IMR-90 (cell line): ENCODE data around the gene ANO10. TPM values are rescaled to one million over a fixed set of nuclear protein-coding genes. Genes with fewer than 3 reads are reported as not detected.

Experiments
- ATAC-seq: fragments of 200-7000 bp; cut with Tn5 transposase; 2 replicates; pipeline ENCODE4 v1.9.1; 2020; ENCODE audit warnings: low read depth, mild to moderate bottlenecking, moderate library complexity
- BruUV-seq: library from RNA; stranded (reverse); fragments of 400-500 nt; replicated peaks from 2 replicates; lab custom pipeline; 2021; lab: Mats Ljungman, UMichigan
- CTCF ChIA-PET: fragments of 300-600 bp; formaldehyde crosslinking; extraction: SDS; loops from one replicate; lab custom pipeline; 2021; ENCODE audit warnings: antibody characterized with exemption; lab: Yijun Ruan, JAX
- POLR2A ChIA-PET: fragments of 300-600 bp; sonication (Branson Sonifier 250); formaldehyde crosslinking; loops from one replicate; lab custom pipeline; 2022; ENCODE audit warnings: antibody characterized with exemption; ENCODE audit not compliant: unreplicated experiment; lab: Charles Lee
- DNase-seq: peaks from one replicate; pipeline ENCODE4 v3.0.0; 2013
- H2AFZ ChIP-seq: replicated peaks from 2 replicates; pipeline ENCODE3; 2013; ENCODE audit warnings: low read length, mild to moderate bottlenecking; ENCODE audit not compliant: poor library complexity
- H2AK5ac ChIP-seq: 2 replicates; pipeline ENCODE4 v1.6.1; 2013; ENCODE audit warnings: low read depth, low read length, inconsistent platforms
- H2AK9ac ChIP-seq: replicated peaks from 2 replicates; pipeline ENCODE3; 2013; ENCODE audit warnings: mild to moderate bottlenecking, low read depth, low read length, moderate library complexity; ENCODE audit not compliant: poor library complexity
- H2BK120ac ChIP-seq: 2 replicates; pipeline ENCODE4 v1.6.1; 2013; ENCODE audit warnings: low read depth, low read length, inconsistent platforms
- H2BK15ac ChIP-seq: 3 replicates; pipeline ENCODE4 v1.6.1; 2013; ENCODE audit warnings: low read depth, low read length, inconsistent platforms
- H2BK20ac ChIP-seq: 2 replicates; pipeline ENCODE4 v1.6.1; 2013; ENCODE audit warnings: low read depth, mild to moderate bottlenecking, inconsistent platforms, low read length, moderate library complexity
- H2BK5ac ChIP-seq: 2 replicates; pipeline ENCODE4 v1.6.1; 2013; ENCODE audit warnings: mild to moderate bottlenecking, low read depth, low read length, inconsistent platforms; ENCODE audit not compliant: poor library complexity, severe bottlenecking
- H3K14ac ChIP-seq: replicated peaks from 2 replicates; pipeline ENCODE4 v1.6.1; 2013; ENCODE audit warnings: low read depth, low read length, inconsistent platforms
- H3K18ac ChIP-seq: 2 replicates; pipeline ENCODE4 v1.6.1; 2013; ENCODE audit warnings: low read depth, low read length, control low read depth
- H3K23ac ChIP-seq: 2 replicates; pipeline ENCODE4 v1.6.1; 2013; ENCODE audit warnings: low read depth, low read length, inconsistent platforms
- H3K27ac ChIP-seq: 2 replicates; pipeline ENCODE4 v1.5.1; 2013; ENCODE audit warnings: mild to moderate bottlenecking, control low read depth, low read length; ENCODE audit not compliant: insufficient read depth
- H3K27me3 ChIP-seq: 2 replicates; pipeline ENCODE4 v1.6.1; 2013; ENCODE audit warnings: low read length; ENCODE audit not compliant: control insufficient read depth, insufficient read depth
- H3K36me3 ChIP-seq: 2 replicates; pipeline ENCODE4 v1.6.1; 2013; ENCODE audit warnings: low read length, mixed read lengths; ENCODE audit not compliant: control insufficient read depth, insufficient read depth
- H3K4ac ChIP-seq: 2 replicates; pipeline ENCODE4 v1.6.1; 2013; ENCODE audit warnings: low read depth, low read length, inconsistent platforms
- H3K4me1 ChIP-seq: 2 replicates; pipeline ENCODE4 v1.6.1; 2013; ENCODE audit warnings: low read length, mixed read lengths; ENCODE audit not compliant: control insufficient read depth, insufficient read depth
- H3K4me2 ChIP-seq: 2 replicates; pipeline ENCODE4 v1.6.1; 2013; ENCODE audit warnings: low read depth, mild to moderate bottlenecking, control low read depth, low read length, moderate library complexity
- H3K4me3 ChIP-seq: 2 replicates; pipeline ENCODE4 v1.5.1; 2013; ENCODE audit warnings: low read depth, mild to moderate bottlenecking, control low read depth, low read length, moderate library complexity; ENCODE audit not compliant: insufficient read depth
- H3K56ac ChIP-seq: 2 replicates; pipeline ENCODE4 v1.6.1; 2013; ENCODE audit warnings: low read length, inconsistent platforms; ENCODE audit not compliant: insufficient read depth; ENCODE audit errors: extremely low read depth
- H3K79me1 ChIP-seq, 2 experiments: 2 replicates each; pipeline ENCODE4 v1.6.1; 2013; ENCODE audit warnings: low read length in 2 of 2, inconsistent platforms in 1 of 2, low read depth in 1 of 2
- H3K9ac ChIP-seq: 2 replicates; pipeline ENCODE4 v1.6.1; 2013; ENCODE audit warnings: low read depth, low read length, control low read depth
- H3K9me1 ChIP-seq: 2 replicates; pipeline ENCODE4 v1.6.1; 2013; ENCODE audit warnings: low read length, inconsistent platforms; ENCODE audit not compliant: insufficient read depth
- H3K9me3 ChIP-seq: 2 replicates; pipeline ENCODE4 v1.6.1; 2013; ENCODE audit warnings: low read length; ENCODE audit not compliant: control insufficient read depth, insufficient read depth
- H4K20me1 ChIP-seq: 2 replicates; pipeline ENCODE4 v1.6.1; 2013; ENCODE audit warnings: low read length, inconsistent platforms; ENCODE audit not compliant: insufficient read depth
- H4K5ac ChIP-seq: 2 replicates; pipeline ENCODE4 v1.6.1; 2013; ENCODE audit warnings: mild to moderate bottlenecking, low read depth, low read length, control low read depth
- H4K8ac ChIP-seq, 2 experiments: 2 replicates each; pipeline ENCODE4 v1.6.1; 2013; ENCODE audit warnings: low read depth in 2 of 2, low read length in 2 of 2, control low read depth in 1 of 2, inconsistent platforms in 1 of 2
- H4K91ac ChIP-seq: 2 replicates; pipeline ENCODE4 v1.6.1; 2013; ENCODE audit warnings: low read depth, low read length, inconsistent platforms; ENCODE audit not compliant: insufficient read depth
- BHLHE40 ChIP-seq: fragments of 150-350 bp; IDR thresholded peaks from 2 replicates; pipeline ENCODE4 v1.6.1; 2016; ENCODE audit warnings: mild to moderate bottlenecking, low read depth, low read length
- CEBPB ChIP-seq: IDR thresholded peaks from 2 replicates; pipeline ENCODE4 v1.6.1; 2012; ENCODE audit warnings: low read depth, low read length, improper control_type of control experiment
- CHD1 ChIP-seq: IDR thresholded peaks from 2 replicates; pipeline ENCODE4 v1.6.1; 2012; ENCODE audit warnings: low read depth, low read length, improper control_type of control experiment
- CTCF ChIP-seq: conservative IDR thresholded peaks from 2 replicates; pipeline ENCODE4 v1.5.1; 2012; ENCODE audit warnings: mild to moderate bottlenecking, low read depth, low read length, improper control_type of control experiment
- ELK1 ChIP-seq: fragments of 150-350 bp; IDR thresholded peaks from 2 replicates; pipeline ENCODE4 v1.6.1; 2016; ENCODE audit warnings: low read depth, mild to moderate bottlenecking, low read length, moderate library complexity, borderline replicate concordance
- FOS ChIP-seq: fragments of 150-350 bp; IDR thresholded peaks from 2 replicates; pipeline ENCODE4 v1.6.1; 2016; ENCODE audit warnings: low read depth, low read length
- MAFK ChIP-seq: IDR thresholded peaks from 2 replicates; pipeline ENCODE4 v1.6.1; 2012; ENCODE audit warnings: low read depth, low read length, improper control_type of control experiment
- MAZ ChIP-seq: IDR thresholded peaks from 2 replicates; pipeline ENCODE4 v1.6.1; 2012; ENCODE audit warnings: low read depth, mild to moderate bottlenecking, low read length, improper control_type of control experiment, moderate library complexity, borderline replicate concordance
- MXI1 ChIP-seq: IDR thresholded peaks from 2 replicates; pipeline ENCODE4 v1.6.1; 2012; ENCODE audit warnings: low read depth, mild to moderate bottlenecking, low read length, moderate library complexity, borderline replicate concordance
- NFE2L2 ChIP-seq: fragments of 150-350 bp; IDR thresholded peaks from 2 replicates; pipeline ENCODE4 v1.6.1; 2016; ENCODE audit warnings: low read depth, mild to moderate bottlenecking, low read length
- POLR2A ChIP-seq: IDR thresholded peaks from 2 replicates; pipeline ENCODE4 v1.6.1; 2012; ENCODE audit warnings: mild to moderate bottlenecking, low read depth, low read length
- RAD21 ChIP-seq: IDR thresholded peaks from 2 replicates; pipeline ENCODE4 v1.6.1; 2012; ENCODE audit warnings: low read length, improper control_type of control experiment
- RCOR1 ChIP-seq: IDR thresholded peaks from 2 replicates; pipeline ENCODE4 v1.6.1; 2012; ENCODE audit warnings: mild to moderate bottlenecking, low read length, improper control_type of control experiment; ENCODE audit not compliant: insufficient replicate concordance
- RFX5 ChIP-seq: IDR thresholded peaks from 2 replicates; pipeline ENCODE4 v1.8.0; 2012; ENCODE audit warnings: low read depth, mild to moderate bottlenecking, low read length, moderate library complexity
- SMC3 ChIP-seq: fragments of 150-350 bp; IDR thresholded peaks from 2 replicates; pipeline ENCODE4 v1.6.1; 2016; ENCODE audit warnings: low read depth, mild to moderate bottlenecking, antibody characterized with exemption, low read length, moderate library complexity
- USF2 ChIP-seq: fragments of 150-350 bp; IDR thresholded peaks from 2 replicates; pipeline ENCODE4 v1.6.1; 2017; ENCODE audit warnings: mild to moderate bottlenecking, antibody characterized with exemption, low read length, low read depth
- dilution Hi-C: fragments of 300-500 bp; cut with HindIII; formaldehyde crosslinking; loops from one replicate; pipeline ENCODE4 v1.14.3; 2018; ENCODE audit warnings: low sequenced_read_pairs; ENCODE audit not compliant: unreplicated experiment
- in situ Hi-C: fragments of 300-500 bp; cut with MboI; formaldehyde crosslinking; loops from 3 replicates; pipeline ENCODE4 v1.14.3; 2019; ENCODE audit warnings: low sequenced_read_pairs, inconsistent platforms, mixed read lengths
- intact Hi-C: fragments of 100-400 bp; cut with micrococcal nuclease; formaldehyde crosslinking; loops from 2 replicates; pipeline ENCODE4 v1.10.0; 2022
- polyA plus RNA-seq, 3 experiments: library from polyadenylated mRNA; depleted of rRNA; stranded (reverse); fragments of >200 nt; gene quantifications; 2 replicates each; pipeline ENCODE4 v1.2.3, GENCODE V29; 2012; ENCODE audit warnings: low replicate concordance in 1 of 3
- total RNA-seq: library from RNA; depleted of rRNA; stranded (reverse); fragments of >200 nt; gene quantifications from 2 replicates; pipeline ENCODE4 v1.2.3, GENCODE V29; 2012

Gene ANO10
- total and polyA plus RNA-seq, 2 of the 4 experiments (the other 2 are of a cell fraction), result 28.5 to 41.6 TPM

DNA sequence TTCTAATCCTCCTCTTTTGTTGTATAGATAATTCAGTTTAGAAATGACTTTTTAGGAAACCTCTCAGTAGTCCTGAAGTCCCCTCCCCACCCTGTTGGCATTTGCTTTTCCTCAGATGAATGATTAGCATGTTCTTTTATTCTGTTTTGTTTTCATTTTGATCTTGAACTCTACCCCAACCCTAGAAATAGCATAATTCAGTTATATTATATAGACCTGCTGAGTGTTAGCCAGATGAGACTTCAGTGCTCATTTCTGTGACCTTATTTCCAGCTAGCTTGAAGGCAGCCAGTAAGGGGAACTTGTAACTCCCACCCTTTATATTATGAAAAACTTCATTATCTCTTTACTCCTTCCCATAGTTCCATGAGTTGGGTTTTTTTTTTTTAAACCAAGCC, 294.2 kb downstream of the ANO10 start:
- dilution Hi-C loops, result no loop called here
- Histone ChIP-seq H3K36me3 (no peaks in the 10 kb centered on the region), H2BK5ac (no peak overlapping the region), H3K9me3 (no peaks in the 10 kb centered on the region), H3K9me1 (no peaks in the 10 kb centered on the region), H2AFZ (no peak overlapping the region), H3K4ac (no peak overlapping the region), H3K27ac (no peak overlapping the region), H3K4me2 (no peak overlapping the region), H3K14ac (no peak overlapping the region), H3K18ac (no peak overlapping the region), H3K56ac (no peak overlapping the region), H4K91ac (no peak overlapping the region), H4K8ac (no peak overlapping the region), H3K9ac (no peak overlapping the region), H2BK15ac (no peak overlapping the region), H2AK5ac (no peak overlapping the region), H3K4me1 (no peaks in the 10 kb centered on the region), H2AK9ac (no peak overlapping the region), H2BK120ac (no peak overlapping the region), H4K20me1 (peaks cover 20% of the 10 kb centered on the region), H4K5ac (no peak overlapping the region), H2BK20ac (no peak overlapping the region), H3K23ac (no peak overlapping the region), H3K4me3 (no peak overlapping the region), H3K79me1 (peaks cover 27 to 56% of the 10 kb centered on the region in 2 experiments), H3K27me3 (no peaks in the 10 kb centered on the region)
- in situ Hi-C loops, result no loop called here
- ChIA-PET CTCF (no interaction called here), POLR2A (no interaction called here)
- intact Hi-C loops, result no loop called here
- no peak for TF ChIP-seq CTCF
- TF ChIP-seq CEBPB, result no peak
- TF ChIP-seq BHLHE40, result no peak
- no peak for TF ChIP-seq ELK1
- no peak for TF ChIP-seq POLR2A
- no peak for TF ChIP-seq FOS
- TF ChIP-seq RCOR1, result no peak
- no peak for TF ChIP-seq RAD21
- TF ChIP-seq SMC3, result no peak
- TF ChIP-seq RFX5, result no peak
- TF ChIP-seq CHD1, result no peak
- TF ChIP-seq MXI1, result no peak
- TF ChIP-seq USF2, result no peak
- TF ChIP-seq MAFK, result no peak
- TF ChIP-seq MAZ, result no peak
- no peak for TF ChIP-seq NFE2L2
- DNase-seq, result no peak
- no TSS peak for BruUV-seq
- ATAC-seq, result no peak
